Measurements from ENCODE around the gene SCAF11. TPM values are rescaled to one million over a fixed set of nuclear protein-coding genes. Genes with fewer than 3 reads are reported as not detected.

SCAF11 gene
- total RNA-seq, 1 donor from 2014 or later = 35.7 TPM

DNA sequence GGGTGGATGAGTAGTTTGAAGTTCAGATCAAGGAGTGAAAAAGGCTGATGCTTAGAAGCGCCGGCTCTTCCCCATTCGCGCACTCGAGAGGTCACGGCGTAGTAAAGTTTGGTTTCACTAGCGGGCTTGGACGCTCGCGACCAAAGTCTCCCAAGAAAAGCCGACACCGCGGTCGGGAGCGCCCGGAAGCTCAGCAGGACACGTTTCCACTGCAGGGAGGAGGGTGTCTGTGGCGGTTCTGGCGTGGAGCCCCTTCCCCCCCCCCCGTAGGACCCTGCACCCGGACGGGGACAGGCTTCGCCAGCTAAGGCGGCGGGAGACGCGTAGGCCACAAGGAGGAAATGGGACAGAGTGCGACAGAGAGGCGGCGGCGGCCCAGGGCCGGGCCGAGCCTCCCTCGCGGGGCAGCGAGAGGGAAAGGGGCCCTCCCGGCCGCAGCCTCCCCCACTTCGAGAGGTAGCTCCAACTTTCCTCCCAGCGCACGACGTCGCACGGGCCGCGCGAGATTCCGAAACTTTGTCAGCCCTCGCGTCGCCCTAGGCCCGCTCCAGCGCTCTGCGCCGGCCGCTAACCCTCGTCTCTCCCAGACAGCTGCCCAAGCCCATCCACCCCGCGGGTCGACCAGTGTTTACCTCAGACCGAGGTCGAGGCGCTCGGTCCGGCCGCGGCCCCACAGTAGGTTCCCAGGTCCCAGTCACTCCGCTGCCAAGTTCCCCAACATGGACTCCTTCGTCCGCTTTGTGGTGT, 480 bp downstream of the SCAF11 start:
- peaks cover 23 to 31% of the 10 kb centered on the region in 2 donors for H3K4me1 ChIP-seq
- peak overlapping the region; percentile 98 for H3K27ac ChIP-seq
- peak overlapping the region; percentile 67 to 85 for H3K4me3 ChIP-seq
- H3K36me3 ChIP-seq = peaks cover 0 to 3% of the 10 kb centered on the region in 2 donors
- TF ChIP-seq, protein P1, sequence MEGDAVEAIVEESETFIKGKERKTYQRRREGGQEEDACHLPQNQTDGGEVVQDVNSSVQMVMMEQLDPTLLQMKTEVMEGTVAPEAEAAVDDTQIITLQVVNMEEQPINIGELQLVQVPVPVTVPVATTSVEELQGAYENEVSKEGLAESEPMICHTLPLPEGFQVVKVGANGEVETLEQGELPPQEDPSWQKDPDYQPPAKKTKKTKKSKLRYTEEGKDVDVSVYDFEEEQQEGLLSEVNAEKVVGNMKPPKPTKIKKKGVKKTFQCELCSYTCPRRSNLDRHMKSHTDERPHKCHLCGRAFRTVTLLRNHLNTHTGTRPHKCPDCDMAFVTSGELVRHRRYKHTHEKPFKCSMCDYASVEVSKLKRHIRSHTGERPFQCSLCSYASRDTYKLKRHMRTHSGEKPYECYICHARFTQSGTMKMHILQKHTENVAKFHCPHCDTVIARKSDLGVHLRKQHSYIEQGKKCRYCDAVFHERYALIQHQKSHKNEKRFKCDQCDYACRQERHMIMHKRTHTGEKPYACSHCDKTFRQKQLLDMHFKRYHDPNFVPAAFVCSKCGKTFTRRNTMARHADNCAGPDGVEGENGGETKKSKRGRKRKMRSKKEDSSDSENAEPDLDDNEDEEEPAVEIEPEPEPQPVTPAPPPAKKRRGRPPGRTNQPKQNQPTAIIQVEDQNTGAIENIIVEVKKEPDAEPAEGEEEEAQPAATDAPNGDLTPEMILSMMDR (IDR thresholded peaks at IDR 0.05) = no peak
- no peaks in the 10 kb centered on the region for H3K27me3 ChIP-seq
- H3K9me3 ChIP-seq = no peaks in the 10 kb centered on the region
- intact Hi-C loops (cut with DNase I) = loop anchor here (2.0 to 10.0 kb wide), 9 partner anchors 58 to 672 kb away; partner anchors contain the start of genes ARID2, SLC38A1 and SLC38A2
- DNase-seq (ENCODE audit: low spot score in 2 of 2) = peak in 1 of 2 donors; percentile 81

DNA sequence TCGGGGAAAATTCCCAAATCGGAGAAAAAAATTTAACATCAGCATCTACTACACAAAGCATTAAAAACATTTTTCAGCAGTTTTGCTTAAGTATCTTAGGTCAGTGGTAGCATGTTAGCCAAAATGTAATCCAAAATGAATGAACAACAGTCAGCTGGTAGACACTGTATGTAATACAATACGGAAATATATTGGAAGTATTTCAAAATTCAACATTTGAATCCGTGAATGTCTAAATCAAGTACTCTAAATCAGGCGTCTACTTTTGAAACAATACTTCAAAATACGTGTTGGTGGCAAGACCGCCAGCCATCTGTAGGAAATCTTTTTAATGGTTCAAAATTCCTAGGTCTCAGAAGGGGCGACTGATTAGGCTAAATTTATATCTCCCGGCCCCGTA, 1.1 kb downstream of the SCAF11 start:
- Histone ChIP-seq H3K36me3 (peaks cover 0 to 3% of the 10 kb centered on the region in 2 donors), H3K4me1 (peaks cover 23 to 32% of the 10 kb centered on the region in 2 donors), H3K27ac (peak overlapping the region; percentile 98), H3K9me3 (no peaks in the 10 kb centered on the region), H3K27me3 (no peaks in the 10 kb centered on the region), H3K4me3 (peak overlapping the region; percentile 67 to 85)
- intact Hi-C loops (cut with DNase I) = loop anchor here (10.0 kb wide), 1 partner anchor 306 kb away; no protein-coding TSS in a partner anchor
- no peak for DNase-seq (ENCODE audit: low spot score in 2 of 2)
- TF ChIP-seq, protein P1 (IDR thresholded peaks at IDR 0.05) = no peak

DNA sequence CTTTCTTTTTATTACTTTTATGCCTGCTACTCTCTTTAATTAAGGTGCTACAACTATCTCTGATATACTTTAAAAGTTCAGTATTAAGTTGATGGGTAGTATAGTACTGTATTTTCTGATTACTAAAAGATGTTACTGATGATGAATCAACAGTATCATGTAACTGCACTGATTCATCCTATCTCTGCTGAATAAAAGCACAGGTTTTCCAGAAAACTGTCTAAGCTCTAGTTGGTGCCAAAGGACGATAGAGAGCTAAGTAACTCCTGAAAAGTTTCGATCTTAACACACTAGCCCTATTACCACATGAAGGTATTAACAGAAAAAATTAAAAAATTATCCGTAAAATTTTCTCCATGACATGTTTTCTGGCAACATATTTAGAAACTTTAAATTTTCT, 2.1 kb downstream of the SCAF11 start:
- no peak for DNase-seq (ENCODE audit: low spot score in 2 of 2)
- Histone ChIP-seq H3K4me1 (peaks cover 23 to 34% of the 10 kb centered on the region in 2 donors), H3K9me3 (no peaks in the 10 kb centered on the region), H3K36me3 (peaks cover 0 to 3% of the 10 kb centered on the region in 2 donors), H3K27me3 (no peaks in the 10 kb centered on the region), H3K27ac (peak overlapping the region; percentile 54 to 98), H3K4me3 (peak overlapping the region in 1 of 2 donors; percentile 67)
- intact Hi-C loops (cut with DNase I) = loop anchor here (10.0 kb wide), 1 partner anchor 307 kb away; no protein-coding TSS in a partner anchor
- TF ChIP-seq, protein P1 (IDR thresholded peaks at IDR 0.05) = no peak

DNA sequence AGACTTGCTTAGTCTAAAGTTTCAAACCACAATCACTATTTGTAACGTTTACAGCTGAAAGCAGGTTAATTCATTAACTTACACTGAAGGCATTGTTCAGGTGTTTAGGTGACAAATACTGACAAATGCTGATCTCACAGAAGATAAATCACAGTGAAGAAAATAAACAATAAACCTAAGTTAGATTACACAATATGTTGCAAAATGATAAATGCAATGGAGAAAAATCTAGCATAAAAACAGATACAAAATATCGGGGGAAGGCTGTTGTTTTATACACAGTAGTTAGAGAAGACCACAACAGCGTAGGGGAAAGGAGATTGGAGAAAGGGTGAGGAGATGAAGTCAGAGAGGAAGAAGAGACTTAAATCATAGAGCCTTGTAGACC, 3.0 kb downstream of the SCAF11 start:
- peaks cover 23 to 41% of the 10 kb centered on the region in 2 donors for H3K4me1 ChIP-seq
- TF ChIP-seq, protein P1 (IDR thresholded peaks at IDR 0.05) = no peak
- no peaks in the 10 kb centered on the region for H3K27me3 ChIP-seq
- intact Hi-C loops (cut with DNase I) = loop anchor here (10.0 kb wide), 1 partner anchor 307 kb away; no protein-coding TSS in a partner anchor
- H3K36me3 ChIP-seq = peaks cover 0 to 3% of the 10 kb centered on the region in 2 donors
- peak overlapping the region; percentile 8 to 9 for H3K27ac ChIP-seq
- peak overlapping the region; percentile 23 to 25 for H3K4me3 ChIP-seq
- no peaks in the 10 kb centered on the region for H3K9me3 ChIP-seq
- no peak for DNase-seq (ENCODE audit: low spot score in 2 of 2)

DNA sequence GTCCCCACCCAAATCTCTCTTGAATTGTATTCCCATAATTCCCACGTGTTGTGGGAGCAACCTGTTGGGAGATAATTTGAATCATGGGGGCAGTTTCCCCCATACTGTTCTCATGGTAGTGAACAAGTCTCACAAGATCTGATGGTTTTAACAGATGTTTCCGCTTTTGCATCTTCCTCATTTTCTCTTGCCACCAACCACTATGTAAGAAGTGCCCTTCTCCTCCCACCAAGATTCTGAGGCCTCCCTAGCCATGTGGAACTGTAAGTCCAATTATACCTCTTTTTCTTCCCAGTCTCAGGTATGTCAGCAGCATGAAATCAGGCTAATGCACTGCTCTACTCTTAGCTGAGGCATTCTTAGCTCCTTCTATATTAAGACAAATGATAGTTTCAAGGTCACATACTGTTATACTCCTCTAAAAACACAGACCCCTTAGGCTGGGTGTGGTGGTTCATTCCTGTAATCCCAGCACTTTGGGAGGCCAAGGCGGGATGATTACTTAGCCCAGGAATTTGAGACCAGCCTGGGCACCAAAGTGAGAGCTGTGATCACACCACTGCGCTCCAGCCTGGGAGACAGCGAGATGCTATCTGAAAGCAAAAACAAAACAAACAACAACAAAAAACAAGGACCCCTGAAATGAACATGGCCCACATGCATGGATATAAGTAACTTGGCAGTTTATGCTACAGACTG, 3.6 kb downstream of the SCAF11 start:
- DNase-seq (ENCODE audit: low spot score in 2 of 2) = no peak
- Histone ChIP-seq H3K27ac (peak overlapping the region; percentile 8 to 9), H3K9me3 (no peaks in the 10 kb centered on the region), H3K4me1 (peaks cover 23 to 41% of the 10 kb centered on the region in 2 donors), H3K4me3 (peak overlapping the region; percentile 23 to 25), H3K36me3 (peaks cover 0 to 3% of the 10 kb centered on the region in 2 donors), H3K27me3 (no peaks in the 10 kb centered on the region)
- intact Hi-C loops (cut with DNase I) = loop anchor here (10.0 kb wide), 1 partner anchor 308 kb away; no protein-coding TSS in a partner anchor
- TF ChIP-seq, protein P1 (IDR thresholded peaks at IDR 0.05) = no peak
